H1 (cell line): Measurements from ENCODE around the gene FGF13. TPM values are rescaled to one million over a fixed set of nuclear protein-coding genes. Genes with fewer than 3 reads are reported as not detected.

Experiments
- CTCF ChIA-PET: fragments of 300-600 bp; sonication (Branson Sonifier 250); formaldehyde crosslinking; loops from one replicate; lab custom pipeline; 2021; ENCODE audit not compliant: partially characterized antibody; lab: Charles Lee
- POLR2A ChIA-PET: fragments of 300-600 bp; sonication (Branson Sonifier 250); formaldehyde crosslinking; loops from one replicate; lab custom pipeline; 2021; ENCODE audit warnings: inconsistent platforms; ENCODE audit not compliant: partially characterized antibody; lab: Charles Lee
- DNase-seq, 2 experiments: peaks; one replicate each; pipeline versions ENCODE4 v3.0.0 to v3.0.0-alpha.2; 2010 to 2022; ENCODE audit warnings: low spot score in 2 of 2, low read depth in 1 of 2, mixed read lengths in 1 of 2
- FAIRE-seq: peaks from 2 replicates; lab custom pipeline; 2011; peaks lifted over from hg19 to GRCh38; lab: Jason Lieb, UNC
- H2AFZ ChIP-seq: 2 replicates; pipeline ENCODE4 v1.8.1; 2012; ENCODE audit warnings: low read length, inconsistent platforms
- H2AK5ac ChIP-seq: 2 replicates; pipeline ENCODE4 v1.6.1; 2013; ENCODE audit warnings: low read depth, low read length
- H2BK120ac ChIP-seq: replicated peaks from 2 replicates; pipeline ENCODE3; 2013; ENCODE audit warnings: low read depth, low read length, inconsistent platforms
- H2BK12ac ChIP-seq: 2 replicates; pipeline ENCODE4 v1.6.1; 2013; ENCODE audit warnings: low read depth, low read length
- H2BK15ac ChIP-seq: 2 replicates; pipeline ENCODE4 v1.6.1; 2013; ENCODE audit warnings: low read length
- H2BK20ac ChIP-seq: 2 replicates; pipeline ENCODE4 v1.6.1; 2013; ENCODE audit warnings: low read length
- H2BK5ac ChIP-seq: 2 replicates; pipeline ENCODE4 v1.6.1; 2013; ENCODE audit warnings: low read depth, low read length
- H3K14ac ChIP-seq: 2 replicates; pipeline ENCODE4 v1.6.1; 2013; ENCODE audit warnings: inconsistent platforms; ENCODE audit not compliant: insufficient read length
- H3K18ac ChIP-seq: 2 replicates; pipeline ENCODE4 v1.6.1; 2013; ENCODE audit warnings: low read length; ENCODE audit errors: extremely low read depth
- H3K23ac ChIP-seq: 2 replicates; pipeline ENCODE4 v1.6.1; 2013; ENCODE audit warnings: inconsistent platforms; ENCODE audit not compliant: insufficient read length
- H3K23me2 ChIP-seq: 2 replicates; pipeline ENCODE4 v1.6.1; 2013; ENCODE audit warnings: low read depth, low read length
- H3K27ac ChIP-seq: 2 replicates; pipeline ENCODE4 v1.6.1; 2011; ENCODE audit warnings: low read depth, low read length, inconsistent platforms
- H3K27me3 ChIP-seq, 4 experiments: replicated peaks in 1 of 4; 1 replicate in 1 of 4; 2 replicates in 3 of 4; pipeline versions ENCODE4 v1.6.1 to v1.8.1; 2011 to 2013; ENCODE audit warnings: low read length in 3 of 4, mild to moderate bottlenecking in 3 of 4, inconsistent platforms in 2 of 4, mixed read lengths in 2 of 4, moderate library complexity in 1 of 4; ENCODE audit not compliant: control insufficient read depth in 3 of 4, insufficient read depth in 3 of 4; ENCODE audit errors: extremely low read depth in 1 of 4
- H3K36me3 ChIP-seq, 4 experiments: 2 replicates each; pipeline versions ENCODE4 v1.6.1 to v1.8.1; 2011 to 2013; ENCODE audit warnings: mild to moderate bottlenecking in 4 of 4, low read length in 3 of 4, moderate library complexity in 2 of 4, control low read depth in 1 of 4, inconsistent platforms in 1 of 4; ENCODE audit not compliant: insufficient read depth in 4 of 4, control insufficient read depth in 2 of 4
- H3K4ac ChIP-seq: replicated peaks from 2 replicates; pipeline ENCODE3; 2013; ENCODE audit warnings: low read length, low read depth, mixed read lengths, inconsistent platforms; ENCODE audit not compliant: insufficient read length
- H3K4me1 ChIP-seq, 4 experiments: replicated peaks in 1 of 4; 1 replicate in 1 of 4; 2 replicates in 3 of 4; pipeline versions ENCODE4 v1.6.1 to v1.8.1; 2011 to 2013; ENCODE audit warnings: low read length in 3 of 4, inconsistent platforms in 2 of 4, mixed read lengths in 1 of 4; ENCODE audit not compliant: insufficient read depth in 4 of 4, control insufficient read depth in 3 of 4
- H3K4me2 ChIP-seq, 2 experiments: 2 replicates each; pipeline versions ENCODE4 v1.6.1 to v1.8.1; 2011 to 2013; ENCODE audit warnings: low read depth in 2 of 2, low read length in 2 of 2, control low read depth in 1 of 2, inconsistent platforms in 1 of 2, mild to moderate bottlenecking in 1 of 2; ENCODE audit not compliant: insufficient read depth in 1 of 2
- H3K4me3 ChIP-seq, 4 experiments: fragments of 200-600, 300-600 bp in 1 of 4; sonication (generic), shearing (Covaris generic), sonication (Bioruptor Twin) in 1 of 4; 2 replicates each; pipeline versions ENCODE4 v1.5.1 to v1.8.1; 2011 to 2016; ENCODE audit warnings: low read length in 4 of 4, low read depth in 3 of 4, control low read depth in 2 of 4, inconsistent platforms in 2 of 4, mild to moderate bottlenecking in 2 of 4, mixed read lengths in 1 of 4, moderate library complexity in 1 of 4; ENCODE audit not compliant: insufficient read depth in 2 of 4; ENCODE audit errors: extremely low read depth in 1 of 4
- H3K56ac ChIP-seq: replicated peaks from 2 replicates; pipeline ENCODE3; 2013; ENCODE audit warnings: low read depth, mild to moderate bottlenecking, mixed read lengths, low read length, inconsistent platforms; ENCODE audit not compliant: insufficient read length
- H3K79me1 ChIP-seq: 2 replicates; pipeline ENCODE4 v1.6.1; 2013; ENCODE audit warnings: low read depth, low read length, control low read depth
- H3K79me2 ChIP-seq, 2 experiments: 2 replicates each; pipeline versions ENCODE4 v1.6.1 to v1.8.1; 2012 to 2013; ENCODE audit warnings: low read length in 2 of 2, mild to moderate bottlenecking in 2 of 2, inconsistent platforms in 1 of 2; ENCODE audit not compliant: insufficient read depth in 2 of 2, control insufficient read depth in 1 of 2
- H3K9ac ChIP-seq, 4 experiments: replicated peaks in 1 of 4; 1 replicate in 1 of 4; 2 replicates in 3 of 4; pipeline versions ENCODE4 v1.6.1 to v1.8.1; 2011 to 2013; ENCODE audit warnings: low read depth in 3 of 4, low read length in 3 of 4, control low read depth in 2 of 4, mild to moderate bottlenecking in 2 of 4, moderate library complexity in 2 of 4, inconsistent platforms in 1 of 4; ENCODE audit errors: extremely low read depth in 1 of 4
- H3K9me3 ChIP-seq, 2 experiments: 2 replicates each; pipeline versions ENCODE4 v1.6.1 to v1.8.1; 2012 to 2013; ENCODE audit warnings: mild to moderate bottlenecking in 2 of 2, moderate library complexity in 2 of 2, control low read depth in 1 of 2, inconsistent platforms in 1 of 2, low read depth in 1 of 2, low read length in 1 of 2, mixed read lengths in 1 of 2; ENCODE audit not compliant: insufficient read depth in 2 of 2
- H4K20me1 ChIP-seq, 2 experiments: replicated peaks in 1 of 2; 2 replicates each; pipeline versions ENCODE3 to v1.8.1; 2011 to 2013; ENCODE audit warnings: inconsistent platforms in 2 of 2, low read length in 2 of 2, mild to moderate bottlenecking in 1 of 2; ENCODE audit not compliant: insufficient read depth in 2 of 2, control insufficient read depth in 1 of 2
- H4K5ac ChIP-seq: 2 replicates; pipeline ENCODE4 v1.6.1; 2013; ENCODE audit warnings: low read length, low read depth, mixed read lengths, inconsistent platforms; ENCODE audit not compliant: insufficient read length
- H4K8ac ChIP-seq: 2 replicates; pipeline ENCODE4 v1.8.0; 2013; ENCODE audit warnings: mild to moderate bottlenecking, moderate library complexity, low read length, inconsistent platforms; ENCODE audit not compliant: insufficient read depth; ENCODE audit errors: extremely low read depth
- H4K91ac ChIP-seq: replicated peaks from 2 replicates; pipeline ENCODE3; 2013; ENCODE audit warnings: low read length, mixed read lengths, inconsistent platforms; ENCODE audit not compliant: insufficient read length
- CHD2 ChIP-seq: IDR thresholded peaks from 2 replicates; pipeline ENCODE4 v1.6.1; 2012; ENCODE audit warnings: low read length, improper control_type of control experiment
- CREB1 ChIP-seq: IDR thresholded peaks from 2 replicates; pipeline ENCODE4 v1.6.1; 2012; ENCODE audit warnings: inconsistent platforms
- JUN ChIP-seq: IDR thresholded peaks from 2 replicates; pipeline ENCODE4 v1.6.1; 2011; ENCODE audit warnings: low read depth, mild to moderate bottlenecking, improper control_type of control experiment, low read length
- KDM4A ChIP-seq: IDR thresholded peaks from one replicate; pipeline ENCODE4 v1.7.1; 2012; ENCODE audit warnings: low read depth, mild to moderate bottlenecking, moderate library complexity, low read length, inconsistent platforms; ENCODE audit not compliant: severe bottlenecking
- KDM5A ChIP-seq: fragments of 200-600 bp; IDR thresholded peaks from 2 replicates; pipeline ENCODE4 v1.7.1; 2012; ENCODE audit warnings: mild to moderate bottlenecking, low read length, inconsistent platforms, mixed read lengths
- POLR2AphosphoS5 ChIP-seq: IDR thresholded peaks from 2 replicates; pipeline ENCODE4 v1.6.1; 2011; ENCODE audit warnings: low read depth, low read length
- RAD21 ChIP-seq, 2 experiments: IDR thresholded peaks in 1 of 2; conservative IDR thresholded peaks in 1 of 2; 2 replicates each; pipeline ENCODE4 v1.6.1; 2011; ENCODE audit warnings: low read depth in 2 of 2, low read length in 2 of 2, improper control_type of control experiment in 1 of 2, inconsistent platforms in 1 of 2, mild to moderate bottlenecking in 1 of 2, moderate library complexity in 1 of 2
- SP4 ChIP-seq: IDR thresholded peaks from 2 replicates; pipeline ENCODE4 v1.6.1; 2012; ENCODE audit warnings: low read length, inconsistent platforms
- SRF ChIP-seq: IDR thresholded peaks from 2 replicates; pipeline ENCODE4 v1.6.1; 2011; ENCODE audit warnings: mild to moderate bottlenecking, low read depth, low read length, moderate library complexity
- WGBS, 2 experiments: shearing (Covaris generic) in 1 of 2; methylation state at CpG; one replicate each; pipeline versions ENCODE4 v1.1.6 to v1.1.7; 2013 to 2015; ENCODE audit warnings: low lambda C conversion rate in 2 of 2, mixed read lengths in 2 of 2, inconsistent platforms in 1 of 2, low coverage in 1 of 2, missing lambda C conversion rate in 1 of 2; ENCODE audit not compliant: insufficient replicate concordance in 2 of 2, insufficient coverage in 1 of 2, insufficient read length in 1 of 2; ENCODE audit errors: extremely low coverage in 1 of 2, missing lambda C conversion rate in 1 of 2; 5-methylcytosine and 5-hydroxymethylcytosine counted together
- polyA plus RNA-seq, 7 experiments: library from polyadenylated mRNA; depleted of rRNA in 3 of 7; stranded (reverse) in 5 of 7; unstranded in 2 of 7; fragments of >200 nt in 5 of 7; fragments of 200-250 nt in 2 of 7; gene quantifications; 1 replicate in 5 of 7; 2 replicates in 1 of 7; 4 replicates in 1 of 7; pipeline versions ENCODE4 v1.2.1 to v1.2.3, GENCODE V29; 2011 to 2013; ENCODE audit warnings: missing spikeins in 2 of 7, mixed read lengths in 2 of 7
- total RNA-seq: library from RNA; stranded (reverse); fragmentation: NEBNext Ultra II Directional; extraction: Animal tissue kit (Norgen Biotek cat#: 25700); gene quantifications from 2 replicates; pipeline ENCODE4 v1.2.1, GENCODE V29; 2021
- TF ChIP-seq, protein P1 (sequence below): IDR thresholded peaks from 2 replicates; pipeline ENCODE4 v1.6.1; 2012; ENCODE audit warnings: inconsistent platforms

FGF13 gene
- total and polyA plus RNA-seq, 2 of the 8 experiments (the other 6 are each of a cell fraction or from before 2014, with no cell fraction given): 10.1 to 36.1 TPM

DNA sequence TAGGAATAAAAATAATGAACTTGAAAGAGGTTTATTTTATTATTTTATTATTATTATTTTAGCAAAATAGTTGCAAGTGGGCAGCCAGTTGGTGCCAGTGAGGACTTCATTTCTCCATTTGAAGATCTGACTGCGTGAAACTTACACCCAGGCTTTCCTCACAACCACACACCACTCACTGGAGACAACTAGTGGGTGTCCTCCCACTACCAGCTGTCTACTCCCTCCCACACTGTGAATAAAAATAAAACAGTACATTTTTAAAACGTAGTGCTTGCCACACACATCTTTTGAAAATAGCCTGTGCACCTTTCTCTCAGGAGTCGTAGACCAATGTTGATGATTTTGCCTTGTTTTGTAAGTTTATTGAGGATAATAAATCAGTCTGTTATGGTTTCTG, 7.4 kb downstream of the FGF13 start:
- peaks cover 0 to 20% (median 2%) of the 10 kb centered on the region in 4 experiments; a peak in 2 of 8 replicates for H3K36me3 ChIP-seq
- no peaks in the 10 kb centered on the region for H3K4me1 ChIP-seq
- no peak overlapping the region for H3K4me2 ChIP-seq
- CTCF ChIA-PET: no interaction called here
- no peak overlapping the region for H3K27ac ChIP-seq
- H2BK5ac ChIP-seq: no peak overlapping the region
- no peak overlapping the region for H2BK120ac ChIP-seq
- H3K4ac ChIP-seq: no peak overlapping the region
- no peak overlapping the region for H3K4me3 ChIP-seq
- no peaks in the 10 kb centered on the region for H3K79me1 ChIP-seq
- no peaks in the 10 kb centered on the region for H3K27me3 ChIP-seq
- H4K8ac ChIP-seq: no peak overlapping the region
- no peak overlapping the region for H2AK5ac ChIP-seq
- no peaks in the 10 kb centered on the region for H3K9me3 ChIP-seq
- no peaks in the 10 kb centered on the region for H3K23me2 ChIP-seq
- FAIRE-seq (no peak), DNase-seq (no peak)
- H4K20me1 ChIP-seq: no peaks in the 10 kb centered on the region
- no peak overlapping the region for H2BK15ac ChIP-seq
- 81% methylated on average over 3 of the region's 3 CpGs; no CpG with 5 or more reads in 1 of the 2 experiments for WGBS, 2 experiments
- no peak overlapping the region for H2AFZ ChIP-seq
- no peak overlapping the region for H4K91ac ChIP-seq
- H3K79me2 ChIP-seq: peaks cover 0 to 12% of the 10 kb centered on the region in 2 experiments; a peak in 2 of 4 replicates
- H3K23ac ChIP-seq: no peak overlapping the region
- TF ChIP-seq POLR2AphosphoS5 (no peak), CREB1 (no peak), RAD21 (IDR thresholded peaks at IDR 0.05 in 1 of 2, conservative IDR thresholded peaks at IDR 0.05 in 1 of 2; ENCODE audit: low read depth in 2 of 2, low read length in 2 of 2) (no peak), CHD2 (no peak), SP4 (no peak), KDM4A (no peak), SRF (no peak), KDM5A (no peak), JUN (no peak)
- TF ChIP-seq, protein P1, sequence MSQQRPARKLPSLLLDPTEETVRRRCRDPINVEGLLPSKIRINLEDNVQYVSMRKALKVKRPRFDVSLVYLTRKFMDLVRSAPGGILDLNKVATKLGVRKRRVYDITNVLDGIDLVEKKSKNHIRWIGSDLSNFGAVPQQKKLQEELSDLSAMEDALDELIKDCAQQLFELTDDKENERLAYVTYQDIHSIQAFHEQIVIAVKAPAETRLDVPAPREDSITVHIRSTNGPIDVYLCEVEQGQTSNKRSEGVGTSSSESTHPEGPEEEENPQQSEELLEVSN: no peak
- TF ChIP-seq, all 59 proteins: peak for 0
- Histone ChIP-seq H3K18ac (no peak overlapping the region), H2BK20ac (no peak overlapping the region), H3K14ac (no peak overlapping the region), H3K9ac (no peak overlapping the region), H3K56ac (no peak overlapping the region), H4K5ac (no peak overlapping the region), H2BK12ac (no peak overlapping the region)
- POLR2A ChIA-PET: no interaction called here
